Neuronal stem cell (in vitro differentiated cells): Measurements from ENCODE around the gene KMT2C.
"Not testable (repeated sequence)": the region's sequence is repeated elsewhere in the genome, so short reads cannot be mapped to it uniquely, and the experiment has no call there.

Experiments
- DNase-seq: peaks from one replicate; pipeline ENCODE4 v3.0.0-alpha.2; 2013; ENCODE audit warnings: low spot score
- H2AFZ ChIP-seq: one replicate; pipeline ENCODE4 v1.6.1; 2013; ENCODE audit warnings: mild to moderate bottlenecking, low read length, inconsistent platforms
- H2AK5ac ChIP-seq: 2 replicates; pipeline ENCODE4 v1.6.1; 2013; ENCODE audit warnings: low read depth, mild to moderate bottlenecking, inconsistent platforms, low read length, moderate library complexity, mixed read lengths
- H2BK120ac ChIP-seq: 2 replicates; pipeline ENCODE4 v1.6.1; 2013; ENCODE audit warnings: low read depth, mild to moderate bottlenecking, inconsistent platforms, low read length, moderate library complexity, mixed read lengths
- H2BK12ac ChIP-seq: one replicate; pipeline ENCODE4 v1.6.1; 2013; ENCODE audit warnings: low read length, inconsistent platforms
- H2BK15ac ChIP-seq: 2 replicates; pipeline ENCODE4 v1.6.1; 2013; ENCODE audit warnings: mild to moderate bottlenecking, low read length, inconsistent platforms, mixed read lengths
- H2BK5ac ChIP-seq: one replicate; pipeline ENCODE4 v1.6.1; 2013; ENCODE audit warnings: inconsistent platforms, mild to moderate bottlenecking, low read length, moderate library complexity
- H3K14ac ChIP-seq: one replicate; pipeline ENCODE4 v1.6.1; 2013; ENCODE audit warnings: low read length, inconsistent platforms
- H3K18ac ChIP-seq: 2 replicates; pipeline ENCODE4 v1.6.1; 2013; ENCODE audit warnings: low read length, inconsistent platforms
- H3K23ac ChIP-seq: 2 replicates; pipeline ENCODE4 v1.6.1; 2013; ENCODE audit warnings: low read depth, mild to moderate bottlenecking, mixed read lengths, low read length, inconsistent platforms; ENCODE audit not compliant: poor library complexity
- H3K27ac ChIP-seq: replicated peaks from 3 replicates; pipeline ENCODE4 v1.5.1; 2013; ENCODE audit warnings: low read length, inconsistent platforms
- H3K27me3 ChIP-seq, 3 experiments: 2 replicates each; pipeline ENCODE4 v1.6.1; 2013; ENCODE audit warnings: low read length in 3 of 3, mild to moderate bottlenecking in 2 of 3, inconsistent platforms in 1 of 3, low read depth in 1 of 3, mixed read lengths in 1 of 3, moderate library complexity in 1 of 3; ENCODE audit not compliant: control insufficient read depth in 3 of 3, insufficient read depth in 3 of 3
- H3K36me3 ChIP-seq, 2 donors: replicated peaks in 1 of 2; 2 replicates each; pipeline ENCODE4 v1.6.1; 2013; ENCODE audit warnings: low read length in 2 of 2; ENCODE audit not compliant: control insufficient read depth in 2 of 2, insufficient read depth in 2 of 2
- H3K4ac ChIP-seq: 2 replicates; pipeline ENCODE4 v1.6.1; 2013; ENCODE audit warnings: inconsistent platforms, mild to moderate bottlenecking, low read length, moderate library complexity
- H3K4me1 ChIP-seq, 2 donors: 1 replicate in 1 of 2; 2 replicates in 1 of 2; pipeline ENCODE4 v1.6.1; 2013; ENCODE audit warnings: low read length in 2 of 2, low read depth in 1 of 2; ENCODE audit not compliant: control insufficient read depth in 2 of 2, insufficient read depth in 1 of 2
- H3K4me2 ChIP-seq: one replicate; pipeline ENCODE4 v1.6.1; 2013; ENCODE audit warnings: mild to moderate bottlenecking, low read length, inconsistent platforms; ENCODE audit not compliant: insufficient read depth, poor library complexity, severe bottlenecking
- H3K4me3 ChIP-seq, 2 donors: 2 replicates each; pipeline ENCODE4 v1.5.1; 2013; ENCODE audit warnings: low read length in 2 of 2, mild to moderate bottlenecking in 2 of 2, inconsistent platforms in 1 of 2, moderate library complexity in 1 of 2
- H3K79me1 ChIP-seq: one replicate; pipeline ENCODE4 v1.6.1; 2013; ENCODE audit warnings: low read depth, mild to moderate bottlenecking, inconsistent platforms, low read length, moderate library complexity
- H3K9ac ChIP-seq: one replicate; pipeline ENCODE4 v1.6.1; 2013; ENCODE audit warnings: mild to moderate bottlenecking, low read depth, low read length, inconsistent platforms; ENCODE audit not compliant: poor library complexity
- H3K9me3 ChIP-seq, 2 donors: replicated peaks in 1 of 2; 2 replicates each; pipeline versions ENCODE3 to v1.6.1; 2013; ENCODE audit warnings: low read length in 2 of 2, mild to moderate bottlenecking in 2 of 2, inconsistent platforms in 1 of 2, low read depth in 1 of 2, mixed read lengths in 1 of 2, moderate library complexity in 1 of 2; ENCODE audit not compliant: control insufficient read depth in 2 of 2, insufficient read depth in 1 of 2
- H4K8ac ChIP-seq: one replicate; pipeline ENCODE4 v1.6.1; 2013; ENCODE audit warnings: low read depth, mild to moderate bottlenecking, inconsistent platforms, low read length, moderate library complexity
- H4K91ac ChIP-seq: one replicate; pipeline ENCODE4 v1.6.1; 2013; ENCODE audit warnings: low read length, low read depth, mild to moderate bottlenecking, inconsistent platforms; ENCODE audit not compliant: poor library complexity
- WGBS, 2 donors: extraction: QIAGEN DNeasy Blood & Tissue Kit; methylation state at CpG; one replicate each; pipeline ENCODE4 v1.1.7; 2013; ENCODE audit warnings: missing lambda C conversion rate in 2 of 2, mixed read lengths in 1 of 2; ENCODE audit not compliant: insufficient read length in 2 of 2, insufficient replicate concordance in 1 of 2; ENCODE audit errors: extremely low coverage in 2 of 2; 5-methylcytosine and 5-hydroxymethylcytosine counted together

Gene KMT2C

GRCh38 chr7:152442330-152442835, 6.6 kb upstream of the KMT2C start:
- Histone ChIP-seq H3K36me3 (no peaks in the 10 kb centered on the region), H3K27ac (no peak overlapping the region), H2AFZ (no peak overlapping the region), H2BK5ac (no peak overlapping the region), H3K79me1 (no peaks in the 10 kb centered on the region), H3K9ac (no peak overlapping the region), H2BK120ac (no peak overlapping the region), H3K18ac (no peak overlapping the region), H2BK12ac (no peak overlapping the region), H3K4ac (no peak overlapping the region), H3K14ac (no peak overlapping the region), H3K23ac (no peak overlapping the region), H3K9me3 (no peaks in the 10 kb centered on the region), H3K4me2 (no peak overlapping the region), H3K27me3 (no peaks in the 10 kb centered on the region), H3K4me1 (no peaks in the 10 kb centered on the region), H4K91ac (no peak overlapping the region), H2AK5ac (no peak overlapping the region), H2BK15ac (no peak overlapping the region), H3K4me3 (no peak overlapping the region), H4K8ac (no peak overlapping the region)
- no peak for DNase-seq
- no CpG with 5 or more reads among the region's 7 CpGs for WGBS, 2 donors

GRCh38 chr7:152441810-152442209, 6.0 kb upstream of the KMT2C start:
- H2BK5ac ChIP-seq, H3K4me2 ChIP-seq, H3K27ac ChIP-seq, H2BK12ac ChIP-seq, H3K9ac ChIP-seq, H3K14ac ChIP-seq, H3K18ac ChIP-seq, DNase-seq, H3K9me3 ChIP-seq, H3K36me3 ChIP-seq, H3K79me1 ChIP-seq, H2AFZ ChIP-seq, H2AK5ac ChIP-seq, H3K27me3 ChIP-seq, H2BK120ac ChIP-seq, H4K91ac ChIP-seq, H3K4me3 ChIP-seq, H4K8ac ChIP-seq, H3K4me1 ChIP-seq, H2BK15ac ChIP-seq, H3K4ac ChIP-seq, H3K23ac ChIP-seq: not testable (repeated sequence)
- no CpG with 5 or more reads among the region's 8 CpGs for WGBS, 2 donors

GRCh38 chr7:152441168-152441567, 5.4 kb upstream of the KMT2C start:
- DNase-seq, H3K27ac ChIP-seq, H2BK15ac ChIP-seq, H3K9me3 ChIP-seq, H2AFZ ChIP-seq, H3K23ac ChIP-seq, H2BK12ac ChIP-seq, H3K4me1 ChIP-seq, H3K9ac ChIP-seq, H3K4ac ChIP-seq, H2BK5ac ChIP-seq, H4K8ac ChIP-seq, H2BK120ac ChIP-seq, H3K36me3 ChIP-seq, H3K79me1 ChIP-seq, H3K27me3 ChIP-seq, H3K14ac ChIP-seq, H3K18ac ChIP-seq, H4K91ac ChIP-seq, H3K4me3 ChIP-seq, H2AK5ac ChIP-seq, H3K4me2 ChIP-seq: not testable (repeated sequence)
- WGBS, 2 donors, result no CpG with 5 or more reads among the region's 7 CpGs

GRCh38 chr7:152438017-152438416, 2.2 kb upstream of the KMT2C start:
- H3K4ac ChIP-seq, H3K79me1 ChIP-seq, H2BK12ac ChIP-seq, H2BK15ac ChIP-seq, H3K9me3 ChIP-seq, H2BK120ac ChIP-seq, H3K36me3 ChIP-seq, H3K23ac ChIP-seq, H3K4me3 ChIP-seq, H3K9ac ChIP-seq, DNase-seq, H3K27me3 ChIP-seq, H3K4me1 ChIP-seq, H3K4me2 ChIP-seq, H4K8ac ChIP-seq, H4K91ac ChIP-seq, H3K27ac ChIP-seq, H3K14ac ChIP-seq, H3K18ac ChIP-seq, H2BK5ac ChIP-seq, H2AK5ac ChIP-seq: not testable (repeated sequence)
- no CpG with 5 or more reads among the region's 4 CpGs for WGBS, 2 donors
- peak overlapping the region; percentile 59 for H2AFZ ChIP-seq
